SKM-1 (cell line): ENCODE results near the gene IQCE.

Source experiments
- DNase-seq: peaks from one replicate; lab custom pipeline; 2025; ENCODE audit not compliant: unreplicated experiment; lab: John Stamatoyannopoulos, UW

The IQCE gene

DNA sequence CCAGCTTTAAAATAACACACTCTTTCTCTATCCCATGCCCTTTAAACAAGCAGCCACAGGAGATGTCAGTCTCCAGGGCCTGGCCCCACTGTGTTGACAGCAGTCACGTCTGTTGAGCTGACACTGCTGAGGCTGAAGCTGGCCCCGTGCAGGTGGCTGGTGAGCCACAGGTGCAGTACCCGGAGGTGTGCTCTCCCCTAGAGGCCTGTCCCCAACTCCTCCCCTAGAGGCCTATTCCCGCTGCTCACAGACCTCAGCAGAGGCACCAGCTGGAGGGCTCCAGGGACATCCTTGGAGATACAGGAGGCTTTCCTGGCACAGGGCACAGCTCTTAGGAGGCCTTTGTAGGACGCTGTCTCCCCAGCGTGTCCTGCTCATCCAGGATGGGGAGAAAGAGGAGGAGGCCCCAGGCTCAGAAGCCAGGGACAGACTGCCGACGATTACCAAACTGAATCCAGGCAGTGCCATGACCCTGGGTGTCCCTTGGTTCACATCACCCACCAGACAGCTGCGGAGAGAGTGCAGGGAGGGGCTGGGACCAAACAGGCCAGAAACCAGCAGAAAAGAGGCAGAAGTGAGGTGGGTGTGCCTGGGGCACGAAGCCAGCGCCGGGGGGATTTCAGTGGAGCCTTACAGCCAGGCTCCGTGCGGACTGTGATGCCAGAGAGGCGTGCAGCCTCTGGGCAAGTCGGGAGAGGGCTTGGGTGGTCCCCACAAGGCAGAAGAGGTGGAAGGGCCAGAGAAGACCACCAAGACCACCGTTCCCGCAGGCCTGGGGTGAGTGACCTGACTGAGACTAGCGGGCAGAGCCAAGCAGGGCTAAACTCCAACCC lies 54.5 kb downstream of the IQCE start:
- no peak for DNase-seq

DNA sequence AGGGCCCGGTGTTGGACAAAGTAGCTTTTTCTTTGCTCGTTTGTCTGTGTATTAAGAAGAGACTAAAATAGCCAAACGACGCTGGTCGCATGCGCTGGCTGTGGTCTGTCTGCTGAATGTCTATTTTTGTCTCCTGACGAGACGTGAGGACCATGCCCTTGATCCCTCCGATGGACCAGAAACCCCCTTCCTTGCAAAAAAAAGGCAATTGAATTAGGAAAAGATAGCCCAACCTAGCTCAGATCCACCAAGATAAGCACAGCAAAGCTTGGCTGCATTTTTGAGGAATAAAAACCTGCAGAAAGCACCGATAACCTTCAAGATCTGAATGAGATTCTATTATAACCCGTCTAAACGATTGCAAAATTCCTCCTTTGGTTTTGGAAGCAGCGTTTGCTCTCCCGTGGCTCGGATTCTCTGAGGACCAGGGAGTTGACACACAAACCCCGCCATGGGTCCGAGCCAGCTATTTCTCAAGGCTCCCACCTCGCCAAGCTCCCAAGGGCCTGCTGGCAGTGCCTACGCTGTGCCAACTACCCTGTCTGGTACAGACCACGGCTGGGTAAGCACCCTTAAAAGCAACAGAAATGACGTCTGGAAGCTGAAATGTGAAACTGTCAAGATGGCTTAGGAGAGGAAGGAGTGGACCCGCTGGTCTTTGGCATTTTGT lies 55.3 kb downstream of the IQCE start:
- no peak for DNase-seq

DNA sequence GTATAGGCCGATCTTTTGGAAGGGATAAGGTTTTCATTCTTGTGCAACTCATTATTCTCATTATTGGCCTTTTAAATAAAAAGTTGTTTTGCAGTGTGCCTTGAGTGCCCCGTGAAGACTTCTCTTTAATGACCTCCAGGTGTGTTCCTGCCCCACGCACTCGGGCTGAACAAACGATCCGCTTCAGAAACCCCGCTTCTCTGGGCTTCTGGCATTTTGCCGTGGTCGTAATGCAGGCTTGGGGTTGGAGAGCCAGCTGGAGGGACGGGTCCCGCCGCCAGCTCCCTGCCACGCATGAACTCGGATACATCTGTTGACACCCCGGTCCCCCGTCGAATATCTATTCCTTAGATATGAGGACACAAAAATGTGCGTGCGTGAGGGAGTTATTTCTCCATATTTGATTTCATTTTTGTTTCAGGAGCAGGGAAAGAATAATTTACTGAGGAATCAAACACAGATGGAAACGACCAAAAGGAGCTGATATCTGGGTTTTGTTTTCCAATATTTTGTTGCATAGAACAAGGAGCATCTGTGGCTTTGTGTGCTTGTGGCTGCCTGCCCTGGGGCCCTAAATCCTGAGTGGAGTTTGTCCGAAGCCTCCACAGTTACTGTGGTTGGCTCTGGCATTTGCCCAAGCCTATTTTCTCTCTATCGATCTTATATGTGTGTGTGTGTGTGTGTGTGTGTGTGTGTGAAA lies 56.0 kb downstream of the IQCE start:
- DNase-seq = no peak

GRCh38 chr7:2616387-2617324 lies 57.9 kb downstream of the IQCE start:
- no peak for DNase-seq

GRCh38 chr7:2617325-2617905 lies 58.6 kb downstream of the IQCE start:
- no peak for DNase-seq

DNA sequence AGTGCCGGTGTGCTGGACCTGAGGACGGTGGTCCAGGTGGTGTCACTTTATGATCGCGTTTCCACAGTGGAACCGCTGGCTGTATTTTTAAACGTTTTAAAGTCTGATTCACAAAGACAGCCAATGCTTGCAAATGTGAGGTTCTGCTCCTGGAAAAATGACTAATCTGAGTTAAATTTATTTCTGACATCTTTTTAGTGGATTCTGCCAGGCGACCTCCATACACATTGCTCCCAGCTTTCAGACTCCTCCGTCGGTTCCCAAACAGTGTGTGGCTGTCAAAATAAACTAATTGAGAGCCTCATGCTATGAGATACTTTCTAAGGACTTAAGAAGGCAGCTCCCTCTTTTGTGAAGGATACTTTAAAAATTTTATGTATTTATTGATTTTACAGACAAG lies 60.3 kb downstream of the IQCE start:
- no peak for DNase-seq

GRCh38 chr7:2621061-2621828 lies 62.5 kb downstream of the IQCE start:
- no peak for DNase-seq

GRCh38 chr7:2621948-2622640 lies 63.3 kb downstream of the IQCE start:
- DNase-seq = no peak

DNA sequence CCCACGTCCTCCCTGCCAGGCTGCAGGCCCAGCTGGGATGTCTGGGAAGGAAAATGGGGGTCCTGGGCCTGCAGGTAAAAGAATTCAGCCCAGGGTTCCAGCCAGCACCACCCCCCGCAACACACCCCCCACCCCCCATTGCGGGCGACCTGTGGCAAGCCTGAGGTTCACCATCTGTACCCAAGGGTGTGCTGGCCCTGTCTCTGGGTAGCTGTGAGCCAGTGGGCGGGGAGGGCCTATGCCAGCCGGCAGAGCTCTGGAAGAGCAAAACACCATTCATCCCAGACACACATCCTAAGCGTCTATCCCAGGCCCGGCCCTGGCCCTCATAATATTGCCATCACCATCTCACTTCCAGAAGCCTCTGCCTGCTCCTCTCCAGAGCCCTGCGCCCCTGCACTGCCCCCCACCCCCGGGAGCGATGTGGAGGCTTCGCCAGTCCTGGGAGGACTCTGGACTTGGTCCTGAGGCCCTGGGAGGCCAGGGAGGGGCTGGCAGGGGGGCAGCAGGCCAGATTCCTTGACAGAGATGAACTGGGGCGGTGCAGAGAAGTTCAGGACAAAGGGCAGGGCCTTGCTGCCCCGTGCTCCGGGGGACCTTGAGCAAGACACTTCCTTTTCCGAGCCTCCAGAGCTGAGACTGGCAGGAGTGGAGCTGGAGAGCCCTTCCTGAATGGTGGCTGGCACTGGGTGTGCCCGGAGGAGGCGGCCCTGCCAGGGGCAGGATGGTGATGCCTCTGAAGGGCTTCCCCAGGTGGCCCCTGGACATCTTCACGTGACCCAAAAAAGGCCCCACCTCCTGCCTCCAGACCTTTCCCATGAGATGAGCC lies 64.3 kb downstream of the IQCE start:
- no peak for DNase-seq

DNA sequence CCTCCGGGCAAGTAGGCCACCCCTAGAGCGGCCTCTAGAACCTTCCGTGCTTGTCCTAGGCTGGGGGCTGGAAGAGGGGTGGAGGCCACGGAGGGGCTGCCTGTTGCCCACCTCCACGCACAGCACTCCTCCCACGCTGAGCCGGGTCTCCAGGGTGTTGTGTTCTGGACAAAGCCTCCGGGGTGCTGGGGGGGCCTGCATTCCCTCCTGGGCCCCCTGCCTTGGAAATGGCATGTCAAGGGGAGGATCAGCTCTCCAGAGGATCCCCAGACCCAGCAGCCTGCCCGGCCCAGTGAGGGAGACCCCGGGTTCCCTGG lies 64.9 kb downstream of the IQCE start:
- DNase-seq = no peak

GRCh38 chr7:2624293-2624886 lies 65.6 kb downstream of the IQCE start:
- no peak for DNase-seq

DNA sequence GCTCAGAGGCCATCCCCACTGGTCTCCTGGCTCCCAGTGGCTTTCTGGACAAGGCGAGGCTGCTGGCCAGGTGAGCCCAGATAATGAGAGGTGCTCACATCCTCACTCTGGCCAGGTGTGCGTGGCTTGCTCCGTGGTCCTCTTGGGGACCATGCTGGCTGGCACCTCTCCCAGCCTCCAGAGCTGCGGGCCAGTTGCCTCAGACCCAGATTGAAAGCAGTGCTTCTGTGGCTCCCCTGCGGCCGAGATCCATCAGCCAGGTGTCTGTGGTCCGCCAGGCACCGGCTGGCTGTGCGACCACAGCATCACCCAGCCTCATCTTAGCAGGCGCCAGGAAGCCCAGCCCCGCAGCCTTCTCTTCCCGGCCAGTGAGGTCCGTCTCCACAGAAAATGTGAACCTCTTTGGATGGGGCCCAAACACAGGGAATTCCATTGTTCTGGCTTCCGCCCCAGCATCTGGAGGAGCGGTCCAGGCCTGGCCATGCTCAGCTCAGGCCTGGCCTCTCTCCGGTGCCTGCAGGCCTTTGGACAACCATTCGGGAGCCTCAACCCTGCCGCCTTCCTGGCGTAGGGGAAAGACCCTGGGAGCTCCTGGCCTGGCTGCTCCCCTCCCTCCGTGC lies 67.8 kb downstream of the IQCE start:
- DNase-seq = no peak

GRCh38 chr7:2627258-2628129 lies 68.7 kb downstream of the IQCE start:
- no peak for DNase-seq

DNA sequence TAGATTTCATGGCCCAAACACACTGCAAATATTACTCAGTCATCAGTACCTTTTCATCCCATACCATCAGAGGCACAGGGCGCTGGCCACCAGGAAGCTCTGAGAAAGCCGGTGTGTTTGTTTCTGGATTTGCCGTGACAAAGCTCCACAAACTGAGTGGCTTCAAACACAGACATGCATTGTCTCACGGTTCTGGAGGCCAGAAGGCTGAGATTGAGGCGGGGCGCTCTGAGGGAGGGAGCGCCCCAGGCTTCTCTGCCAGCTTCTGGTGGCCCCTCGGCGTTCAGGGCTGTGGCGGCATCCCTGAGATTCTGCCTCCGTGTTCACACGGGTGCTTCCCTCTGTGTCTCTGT lies 69.3 kb downstream of the IQCE start:
- DNase-seq = no peak

GRCh38 chr7:2628891-2629290 lies 70.1 kb downstream of the IQCE start:
- DNase-seq = no peak

DNA sequence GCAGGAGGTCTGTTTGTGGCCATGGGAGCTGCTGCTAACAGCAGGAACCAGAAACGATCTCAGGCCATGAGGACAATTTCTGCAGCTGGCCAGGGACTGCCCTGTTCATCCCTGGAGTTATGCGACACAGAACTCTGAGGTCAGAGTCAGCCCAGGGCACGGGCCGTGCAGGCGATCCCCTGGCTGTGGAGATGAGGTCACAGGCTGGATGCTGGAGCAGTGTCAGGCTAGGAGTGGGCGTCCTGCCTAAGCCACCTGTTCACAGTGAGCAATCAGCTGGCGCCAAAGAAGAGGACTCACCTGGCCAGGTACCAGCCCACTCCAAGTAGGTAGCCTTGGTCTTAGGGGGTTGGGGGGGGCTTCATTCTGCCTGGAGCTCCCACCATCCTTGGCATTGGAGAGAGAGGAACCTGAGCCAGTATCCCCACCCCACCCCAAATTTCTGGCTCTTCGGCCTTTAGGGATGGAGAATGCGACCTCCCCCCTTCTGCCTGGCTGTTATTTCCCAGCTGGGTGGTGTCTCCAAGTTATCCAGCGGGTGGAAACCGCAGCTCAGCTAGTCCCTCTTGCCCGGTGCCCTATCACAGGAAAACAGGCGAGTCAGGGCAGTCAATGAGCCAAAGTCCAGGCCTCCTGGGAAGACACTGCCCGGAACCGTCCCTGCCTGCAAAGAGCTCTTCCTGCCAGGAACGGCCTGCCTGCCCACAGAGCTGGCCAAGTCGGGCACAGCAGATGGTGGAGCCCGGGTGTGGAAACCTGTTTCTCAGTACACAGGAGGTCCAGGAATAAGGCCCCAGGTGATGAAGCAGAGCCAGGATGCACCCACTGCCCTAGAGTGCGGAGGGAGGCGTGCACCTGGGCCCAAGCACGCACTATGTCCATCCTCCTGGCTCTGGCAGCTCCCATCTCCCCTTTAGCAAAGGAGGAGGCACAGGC lies 71.2 kb downstream of the IQCE start:
- no peak for DNase-seq
